GM19193 (cell line): ENCODE data around the gene DST.

Source experiments
- POLR2A ChIP-seq: IDR thresholded peaks from 4 replicates; pipeline ENCODE4 v1.6.1; 2011; ENCODE audit not compliant: insufficient read depth, insufficient read length; ENCODE audit errors: extremely low read depth

The DST gene

DNA sequence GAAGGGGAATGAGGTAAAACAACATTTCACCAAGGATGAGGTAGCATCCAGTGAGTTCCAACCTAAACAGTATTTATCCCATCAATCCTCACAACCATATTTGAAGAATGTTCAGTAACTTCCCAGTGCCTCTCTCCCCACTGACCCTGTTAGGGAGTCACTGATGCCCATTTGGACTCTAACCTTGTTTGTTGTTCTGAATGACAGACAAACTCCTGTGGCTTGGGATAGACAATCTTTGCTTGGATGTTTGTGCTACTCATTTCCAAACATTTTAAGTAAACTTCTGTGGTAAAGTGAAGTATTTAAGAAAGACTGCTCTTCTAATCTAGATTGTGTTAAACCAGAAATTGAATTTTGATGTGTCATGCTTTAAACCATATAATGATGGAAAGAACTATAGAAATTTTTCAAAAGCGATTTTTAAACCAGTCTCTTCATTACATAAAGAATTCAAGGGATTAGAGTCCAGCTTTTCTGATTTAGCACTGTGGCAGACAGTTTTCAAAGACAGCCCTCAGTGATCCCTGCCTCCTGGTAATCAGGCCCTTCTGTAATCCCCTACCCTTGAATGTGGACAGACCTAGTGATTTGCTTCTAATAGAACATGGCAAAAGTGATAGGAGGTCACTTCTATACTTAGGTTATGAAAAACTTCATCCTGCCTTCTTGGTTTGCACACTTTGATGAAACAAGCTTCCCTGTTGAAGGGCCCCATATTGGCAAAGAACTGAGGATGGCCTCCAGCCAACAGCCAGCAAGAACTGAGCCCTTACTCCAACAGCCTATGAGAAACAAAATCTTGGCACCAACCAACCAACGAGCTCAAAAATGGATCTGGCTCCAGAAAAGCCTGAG lies 191.6 kb downstream of the DST start:
- TF ChIP-seq POLR2A: no peak

GRCh38 chr6:56450376-56450775 lies 192.3 kb downstream of the DST start:
- TF ChIP-seq POLR2A: no peak

- no peak for TF ChIP-seq POLR2A
These were observed 194.6 kb downstream of the DST start for GRCh38 chr6:56448046-56448445.

DNA sequence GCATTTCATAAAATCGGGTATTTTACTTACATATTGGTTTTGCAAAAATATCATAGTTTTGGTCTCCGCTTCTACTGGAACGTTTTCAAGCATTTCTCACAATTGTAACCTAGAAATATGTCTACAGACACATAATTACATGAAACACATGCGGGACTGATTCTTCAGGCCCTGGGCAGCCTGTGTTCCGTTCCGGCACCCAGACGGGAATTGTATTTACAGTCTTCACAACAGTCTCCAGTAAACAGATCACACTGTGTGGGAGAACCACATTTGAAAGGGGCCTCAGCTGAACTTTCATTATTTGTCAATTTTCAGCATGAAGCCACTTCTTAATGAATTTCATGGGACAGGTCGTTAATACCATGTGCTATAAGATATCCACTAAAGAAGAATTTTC lies 196.9 kb downstream of the DST start:
- TF ChIP-seq POLR2A: no peak

- no peak for TF ChIP-seq POLR2A
These were observed 197.8 kb downstream of the DST start for GRCh38 chr6:56444855-56445254.

- TF ChIP-seq POLR2A: no peak
These were observed 202.1 kb downstream of the DST start for GRCh38 chr6:56440551-56440981.

DNA sequence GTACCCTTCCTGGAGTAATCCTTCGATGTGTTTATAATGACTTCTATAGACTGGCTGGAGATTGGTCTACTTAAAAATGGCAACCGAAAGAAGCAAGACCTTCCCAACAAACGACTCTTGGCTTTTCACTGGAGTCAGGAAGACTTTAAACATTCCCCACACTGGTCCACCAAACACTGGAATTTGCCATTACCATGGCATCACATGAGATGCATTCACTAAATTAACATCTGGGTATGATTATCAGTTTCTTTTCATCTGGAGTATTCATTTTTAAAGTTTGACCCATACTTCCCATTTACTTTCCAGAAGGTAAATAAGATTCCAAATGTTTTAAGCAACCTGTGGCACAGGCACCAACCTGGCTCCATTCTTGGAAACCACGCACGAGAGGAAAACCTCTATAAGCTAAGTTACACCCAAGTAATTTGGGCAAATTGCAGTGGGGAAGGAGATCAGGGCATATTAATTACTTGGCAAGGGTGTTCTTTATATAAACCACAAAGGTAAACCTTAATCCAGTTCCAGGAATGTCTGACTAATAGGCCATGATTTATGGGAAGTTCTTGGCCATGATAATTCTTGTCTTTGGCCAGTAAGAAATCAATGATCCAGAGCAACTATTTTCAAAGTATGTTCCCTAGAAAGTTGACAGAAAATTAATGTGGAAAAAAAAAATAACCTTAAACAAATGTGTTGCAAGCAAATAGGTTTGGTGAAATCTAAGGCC lies 205.4 kb downstream of the DST start:
- no peak for TF ChIP-seq POLR2A

- no peak for TF ChIP-seq POLR2A
These were observed 206.9 kb downstream of the DST start for GRCh38 chr6:56435754-56436153.

DNA sequence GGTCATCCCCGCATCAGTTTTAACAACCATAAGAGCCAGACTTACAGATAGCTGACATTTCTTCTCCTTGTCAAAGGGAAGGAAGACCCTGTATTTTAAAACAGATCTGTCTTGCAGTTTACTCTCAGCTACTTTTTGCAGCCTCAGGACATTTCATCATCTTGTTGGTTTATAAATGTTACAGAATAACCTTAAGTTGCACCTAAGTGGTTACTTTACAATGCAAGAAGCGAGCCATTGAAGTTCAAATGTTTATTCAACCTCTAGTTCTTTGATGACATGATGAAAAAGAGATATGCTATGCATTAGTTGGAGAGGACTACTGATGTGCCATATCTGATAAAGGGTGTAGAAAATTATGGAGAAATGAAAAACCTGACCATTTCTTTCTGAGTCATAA lies 207.4 kb downstream of the DST start:
- TF ChIP-seq POLR2A: no peak

GRCh38 chr6:56434606-56435005 lies 208.1 kb downstream of the DST start:
- TF ChIP-seq POLR2A: no peak

DNA sequence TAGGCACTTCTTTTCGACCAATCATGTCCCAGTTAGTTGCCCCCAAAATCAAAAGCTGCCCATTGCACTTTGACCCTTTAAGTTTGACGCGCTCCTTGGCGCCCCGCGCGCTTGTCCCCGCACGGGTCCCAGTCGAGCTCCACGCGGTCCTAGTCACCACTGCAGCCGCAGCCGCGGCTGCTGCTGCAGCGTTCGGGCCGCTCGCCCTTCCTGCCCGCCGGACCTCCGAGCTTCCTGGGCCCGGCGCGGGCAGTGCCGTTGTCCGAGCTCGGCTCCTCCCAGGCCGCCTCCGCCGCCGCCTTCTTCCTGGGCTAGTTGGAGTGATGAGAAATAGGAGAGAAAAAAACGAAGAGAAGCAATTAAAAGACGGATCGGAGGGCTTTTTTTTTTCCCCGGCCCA lies 209.6 kb downstream of the DST start:
- no peak for TF ChIP-seq POLR2A

DNA sequence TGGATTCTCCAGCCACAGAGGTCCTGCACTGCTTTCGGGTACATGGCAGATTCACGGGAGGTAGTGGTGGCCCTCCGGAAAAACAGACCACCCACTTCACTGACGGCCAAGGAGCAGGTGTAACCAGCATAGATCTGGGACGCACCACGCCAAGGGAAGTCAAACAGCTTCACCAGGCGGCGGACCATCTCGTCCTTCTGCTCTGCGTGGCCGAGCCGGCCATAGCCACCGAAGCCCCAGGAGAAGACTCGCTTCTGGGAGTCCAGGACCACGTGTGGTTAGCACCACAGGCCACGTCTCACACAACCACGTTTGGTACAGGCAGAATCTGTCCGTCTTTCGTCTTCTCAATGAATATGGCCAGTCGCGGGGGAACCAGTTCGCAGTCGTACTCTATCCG lies 210.5 kb downstream of the DST start:
- TF ChIP-seq POLR2A: no peak

DNA sequence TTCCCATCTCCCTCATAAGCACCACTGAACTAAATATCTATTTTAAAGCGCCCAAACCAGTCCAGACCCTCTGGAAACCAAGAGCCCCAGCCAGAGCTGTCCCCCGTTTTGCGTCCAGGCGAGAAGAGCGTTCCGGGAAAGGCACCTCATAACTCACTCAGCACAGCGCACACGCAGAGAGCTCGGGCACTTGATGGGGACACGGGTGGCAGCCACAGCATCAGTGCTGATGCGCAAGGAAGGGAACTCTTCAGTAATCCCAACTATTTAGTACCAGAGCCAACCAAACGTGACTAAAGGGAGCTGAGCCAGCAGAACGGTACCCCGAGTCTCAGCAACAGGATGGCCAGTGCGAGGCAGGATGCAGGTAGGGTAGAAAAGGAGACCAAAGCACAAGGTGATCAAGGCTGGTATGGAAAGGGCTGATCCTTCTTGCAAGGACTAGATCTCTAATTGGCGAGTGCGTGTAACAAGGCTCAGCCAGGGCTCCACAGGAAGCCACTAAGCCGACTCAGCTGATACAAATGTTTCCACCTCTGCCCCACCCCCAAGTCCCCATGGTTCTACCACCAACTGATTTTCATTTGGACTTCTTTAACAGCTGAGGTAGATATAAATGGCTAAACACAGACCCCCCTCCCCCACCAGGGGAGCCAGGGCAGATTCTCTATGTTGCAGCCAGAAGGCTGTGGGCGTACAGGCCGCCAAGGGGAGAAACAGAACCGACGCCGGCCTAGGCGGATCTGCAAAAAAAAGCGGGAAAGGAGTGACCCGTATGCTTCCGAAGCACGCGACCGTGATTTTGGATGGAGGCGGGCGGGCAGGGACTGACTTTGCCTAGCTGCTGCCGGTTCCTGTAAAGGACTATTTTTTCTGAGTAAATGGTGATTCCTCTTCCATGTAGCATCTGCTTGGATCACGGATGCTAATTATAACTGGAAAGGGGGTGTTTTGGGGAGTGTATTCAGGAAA lies 211.8 kb downstream of the DST start:
- no peak for TF ChIP-seq POLR2A

- TF ChIP-seq POLR2A: no peak
These were observed 218.1 kb downstream of the DST start for GRCh38 chr6:56424542-56425083.

GRCh38 chr6:56424064-56424463 lies 218.6 kb downstream of the DST start:
- TF ChIP-seq POLR2A: no peak
